SK-N-SH (cell line): ENCODE results near the gene CASQ1. TPM values are rescaled to one million over a fixed set of nuclear protein-coding genes. Genes with fewer than 3 reads are reported as not detected.

Source experiments
- CTCF ChIA-PET: fragments of 300-600, 350-600 bp; formaldehyde crosslinking; extraction: SDS; loops from one replicate; lab custom pipeline; 2021; lab: Yijun Ruan, JAX
- POLR2A ChIA-PET: fragments of 350-600 bp; sonication (Branson Sonifier 250); formaldehyde crosslinking; extraction: SDS; loops from one replicate; lab custom pipeline; 2020; ENCODE audit warnings: antibody characterized with exemption, inconsistent platforms; lab: Yijun Ruan, JAX
- DNase-seq: peaks from one replicate; pipeline ENCODE4 v3.0.0; 2012
- H2AFZ ChIP-seq: fragments of 200-600 bp; sonication (generic); 2 replicates; pipeline ENCODE4 v1.8.1; 2016; ENCODE audit warnings: antibody characterized with exemption, mild to moderate bottlenecking, low read depth
- H3F3A ChIP-seq: fragments of 200-600 bp; sonication (generic); replicated peaks from 2 replicates; pipeline ENCODE3; 2016; ENCODE audit warnings: antibody characterized with exemption, mild to moderate bottlenecking; ENCODE audit not compliant: insufficient read depth
- H3K27ac ChIP-seq, 2 experiments: fragments of 200-500 bp in 1 of 2; fragments of 200-600 bp in 1 of 2; sonication (Bioruptor generic) in 1 of 2; sonication (generic), shearing (Covaris generic) in 1 of 2; 2 replicates each; pipeline versions ENCODE4 v1.5.1 to v1.6.1; 2014 to 2016; ENCODE audit warnings: low read depth in 2 of 2, inconsistent platforms in 1 of 2, low read length in 1 of 2, mild to moderate bottlenecking in 1 of 2, mixed read lengths in 1 of 2
- H3K27me3 ChIP-seq: fragments of 200-600 bp; sonication (generic), shearing (Covaris generic); 2 replicates; pipeline ENCODE4 v1.6.1; 2016; ENCODE audit warnings: mixed run types; ENCODE audit not compliant: insufficient read depth
- H3K36me3 ChIP-seq, 2 experiments: fragments of 200-500 bp in 1 of 2; fragments of 200-600 bp in 1 of 2; sonication (Bioruptor generic) in 1 of 2; sonication (generic) in 1 of 2; replicated peaks in 1 of 2; 2 replicates each; pipeline versions ENCODE3 to v1.5.1; 2014 to 2016; ENCODE audit warnings: low read length in 1 of 2, mild to moderate bottlenecking in 1 of 2; ENCODE audit not compliant: insufficient read depth in 2 of 2, control insufficient read depth in 1 of 2
- H3K4me1 ChIP-seq, 2 experiments: fragments of 200-500 bp in 1 of 2; fragments of 200-600 bp in 1 of 2; sonication (Bioruptor generic) in 1 of 2; sonication (generic), shearing (Covaris generic) in 1 of 2; 2 replicates each; pipeline versions ENCODE4 v1.5.1 to v1.6.1; 2014 to 2016; ENCODE audit warnings: low read depth in 1 of 2, low read length in 1 of 2, mixed run types in 1 of 2; ENCODE audit not compliant: insufficient read depth in 2 of 2, control insufficient read depth in 1 of 2
- H3K4me2 ChIP-seq: fragments of 200-600 bp; sonication (generic), shearing (Covaris generic); 2 replicates; pipeline ENCODE4 v1.6.1; 2017; ENCODE audit warnings: mixed run types
- H3K4me3 ChIP-seq, 2 experiments: fragments of 200-500 bp in 1 of 2; fragments of 200-600 bp in 1 of 2; sonication (Bioruptor generic) in 1 of 2; sonication (generic), shearing (Covaris generic) in 1 of 2; 2 replicates each; pipeline versions ENCODE4 v1.5.1 to v1.8.1; 2014 to 2016; ENCODE audit warnings: low read depth in 2 of 2, inconsistent platforms in 1 of 2, low read length in 1 of 2, mild to moderate bottlenecking in 1 of 2, mixed read lengths in 1 of 2, moderate library complexity in 1 of 2
- H3K79me2 ChIP-seq: fragments of 200-600 bp; sonication (generic); 2 replicates; pipeline ENCODE4 v1.8.1; 2017; ENCODE audit warnings: mild to moderate bottlenecking; ENCODE audit not compliant: insufficient read depth
- H3K9ac ChIP-seq: fragments of 200-600 bp; sonication (generic); 2 replicates; pipeline ENCODE4 v1.6.1; 2017; ENCODE audit warnings: mixed run types
- H3K9me2 ChIP-seq: fragments of 200-600 bp; sonication (generic); 2 replicates; pipeline ENCODE4 v1.6.1; 2017; ENCODE audit warnings: mixed run types
- H3K9me3 ChIP-seq: fragments of 200-600 bp; sonication (generic); 2 replicates; pipeline ENCODE4 v1.6.1; 2017; ENCODE audit warnings: mixed run types, mild to moderate bottlenecking, moderate library complexity
- H4K20me1 ChIP-seq: fragments of 200-600 bp; sonication (generic); 2 replicates; pipeline ENCODE4 v1.6.1; 2017; ENCODE audit warnings: mild to moderate bottlenecking, mixed run types; ENCODE audit not compliant: insufficient read depth
- ELF1 ChIP-seq: IDR thresholded peaks from 2 replicates; pipeline ENCODE4 v1.4.0; 2012
- EZH2phosphoT487 ChIP-seq: fragments of 200-600 bp; sonication (generic); IDR thresholded peaks from 2 replicates; pipeline ENCODE4 v1.6.1; 2017; ENCODE audit warnings: low read depth, mixed run types, mild to moderate bottlenecking, antibody characterized with exemption, moderate library complexity, borderline replicate concordance
- FOXJ3 ChIP-seq: sonication (generic); formaldehyde crosslinking; IDR thresholded peaks from 2 replicates; pipeline ENCODE4 v1.5.1; 2020; ENCODE audit warnings: mild to moderate bottlenecking, missing genetic modification reagents
- FOXM1 ChIP-seq: IDR thresholded peaks from 2 replicates; pipeline ENCODE4 v1.4.0; 2012; ENCODE audit warnings: low read depth, mild to moderate bottlenecking
- GATA2 ChIP-seq: sonication (generic); formaldehyde crosslinking; IDR thresholded peaks from 2 replicates; pipeline ENCODE4 v1.5.0; 2020; ENCODE audit warnings: mild to moderate bottlenecking, missing genetic modification reagents
- MXI1 ChIP-seq: IDR thresholded peaks from 2 replicates; pipeline ENCODE4 v1.6.1; 2012; ENCODE audit warnings: mild to moderate bottlenecking, low read depth, low read length, improper control_type of control experiment
- NFIC ChIP-seq: IDR thresholded peaks from 2 replicates; pipeline ENCODE4 v1.4.0; 2012; ENCODE audit warnings: borderline replicate concordance
- NRF1 ChIP-seq: IDR thresholded peaks from 2 replicates; pipeline ENCODE4 v1.6.1; 2012; ENCODE audit warnings: low read depth, mild to moderate bottlenecking, low read length
- POLR2AphosphoS5 ChIP-seq: IDR thresholded peaks from 2 replicates; pipeline ENCODE4 v1.6.1; 2012; ENCODE audit warnings: low read depth, low read length
- RAD21 ChIP-seq: IDR thresholded peaks from 2 replicates; pipeline ENCODE4 v1.6.1; 2012; ENCODE audit warnings: mild to moderate bottlenecking, low read length
- RCOR1 ChIP-seq: fragments of 150-350 bp; IDR thresholded peaks from 2 replicates; pipeline ENCODE4 v1.6.1; 2017; ENCODE audit warnings: antibody characterized with exemption, low read length
- RFX5 ChIP-seq: IDR thresholded peaks from 2 replicates; pipeline ENCODE4 v1.6.1; 2012; ENCODE audit warnings: mild to moderate bottlenecking, improper control_type of control experiment, low read length
- RXRA ChIP-seq: IDR thresholded peaks from 2 replicates; pipeline ENCODE4 v1.4.0; 2012; ENCODE audit warnings: low read depth, mild to moderate bottlenecking, borderline replicate concordance
- SMC3 ChIP-seq: IDR thresholded peaks from 2 replicates; pipeline ENCODE4 v1.6.1; 2012; ENCODE audit warnings: low read depth, low read length, improper control_type of control experiment
- TEAD4 ChIP-seq: IDR thresholded peaks from 2 replicates; pipeline ENCODE4 v1.4.0; 2012; ENCODE audit warnings: mild to moderate bottlenecking, borderline replicate concordance; ENCODE audit not compliant: insufficient read depth
- WGBS: methylation state at CpG from one replicate; pipeline ENCODE4 v1.1.6; 2017; ENCODE audit warnings: low lambda C conversion rate; 5-methylcytosine and 5-hydroxymethylcytosine counted together
- polyA plus RNA-seq, 3 experiments: library from polyadenylated mRNA; depleted of rRNA; stranded (reverse); fragments of >200 nt; gene quantifications; 2 replicates each; pipeline ENCODE4 v1.2.3, GENCODE V29; 2012
- TF ChIP-seq, protein P1 (sequence below): fragments of 150-350 bp; IDR thresholded peaks from 2 replicates; pipeline ENCODE4 v1.6.1; 2016; ENCODE audit warnings: mild to moderate bottlenecking, low read depth, low read length
- TF ChIP-seq, protein P2 (sequence below): IDR thresholded peaks from 2 replicates; pipeline ENCODE4 v1.6.1; 2012; ENCODE audit warnings: mild to moderate bottlenecking, low read depth, low read length, moderate library complexity
- TF ChIP-seq, protein P3 (sequence below): IDR thresholded peaks from 2 replicates; pipeline ENCODE4; 2012
- TF ChIP-seq, protein P4 (sequence below): IDR thresholded peaks from 2 replicates; pipeline ENCODE4 v1.4.0; 2012; ENCODE audit warnings: low read depth
- TF ChIP-seq, protein P5 (sequence below): IDR thresholded peaks from 2 replicates; pipeline ENCODE4 v1.4.0; 2012; ENCODE audit warnings: low read depth, borderline replicate concordance

Gene CASQ1
- polyA plus RNA-seq, 1 of the 3 experiments (the other 2 are of a cell fraction) = 0.08 TPM

DNA sequence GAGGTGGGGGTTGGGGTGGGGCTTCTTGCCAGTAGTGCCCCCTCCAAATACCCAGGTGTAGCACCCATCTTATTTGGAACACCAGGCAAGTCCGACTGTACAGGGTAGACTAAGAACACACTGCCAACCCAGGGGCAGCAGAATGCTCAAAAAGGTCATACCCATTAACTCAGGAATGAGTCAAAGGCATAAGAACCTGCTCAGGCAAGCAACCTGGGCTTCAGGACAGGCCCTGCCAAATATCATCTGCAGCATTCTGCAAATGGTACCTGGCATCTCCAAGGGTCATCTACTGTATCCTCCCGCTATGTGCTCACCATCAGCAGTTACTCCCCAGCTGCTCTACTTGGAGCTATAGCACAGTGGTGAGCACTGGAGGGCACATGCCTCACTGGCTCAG lies 34.2 kb downstream of the CASQ1 start:
- Histone ChIP-seq H3K4me1 (peaks cover 0 to 3% of the 10 kb centered on the region in 2 experiments; a peak in 2 of 4 replicates), H2AFZ (no peak overlapping the region), H3K36me3 (peaks cover 51 to 93% of the 10 kb centered on the region in 2 experiments), H3K4me3 (no peak overlapping the region), H3K27ac (no peak overlapping the region), H3K27me3 (no peaks in the 10 kb centered on the region), H3K9me3 (no peaks in the 10 kb centered on the region), H4K20me1 (no peaks in the 10 kb centered on the region), H3F3A (peaks cover 19% of the 10 kb centered on the region), H3K79me2 (no peaks in the 10 kb centered on the region), H3K9ac (no peak overlapping the region), H3K4me2 (no peak overlapping the region), H3K9me2 (no peaks in the 10 kb centered on the region)
- no peak for TF ChIP-seq FOXJ3 (CRISPR knock-in tag)
- CTCF ChIA-PET = interaction anchor here (1.1 to 3.8 kb wide), 4 partner anchors 27 to 139 kb away, joined by 5 to 29 read pairs (median 7); no protein-coding TSS in a partner anchor
- 86% methylated on average over 2 of the region's 2 CpGs for WGBS
- POLR2A ChIA-PET = no interaction called here
- no peak for DNase-seq

DNA sequence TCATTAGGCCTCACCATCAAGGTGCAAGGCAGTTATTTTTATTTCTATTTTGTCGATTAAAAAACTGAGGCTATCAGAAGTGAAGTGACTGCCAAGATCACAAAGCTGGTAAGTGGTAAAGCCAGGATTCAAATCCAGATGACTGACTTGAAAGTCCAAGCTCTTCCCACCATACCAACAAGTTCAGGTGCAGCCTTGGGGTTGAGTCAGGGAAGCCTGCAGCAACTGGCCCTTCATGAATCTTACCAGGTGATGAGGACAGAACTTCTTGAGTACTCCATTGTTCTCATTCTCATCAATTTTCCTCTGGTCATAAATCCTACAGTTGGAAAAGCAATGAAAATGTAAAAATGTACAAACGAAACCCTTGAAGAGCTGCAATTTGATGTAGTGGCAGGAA lies 35.0 kb downstream of the CASQ1 start:
- POLR2A ChIA-PET = no interaction called here
- Histone ChIP-seq H3K36me3 (peaks cover 52 to 92% of the 10 kb centered on the region in 2 experiments), H3K79me2 (no peaks in the 10 kb centered on the region)
- TF ChIP-seq SMC3 (no peak), EZH2phosphoT487 (no peak), FOXJ3 (CRISPR knock-in tag) (no peak), RFX5 (no peak), ELF1 (no peak), NRF1 (no peak), GATA2 (CRISPR knock-in tag) (no peak), NFIC (no peak), RCOR1 (no peak), TEAD4 (no peak), RXRA (no peak), RAD21 (no peak), FOXM1 (no peak), MXI1 (no peak), POLR2AphosphoS5 (no peak)
- TF ChIP-seq, protein P1, sequence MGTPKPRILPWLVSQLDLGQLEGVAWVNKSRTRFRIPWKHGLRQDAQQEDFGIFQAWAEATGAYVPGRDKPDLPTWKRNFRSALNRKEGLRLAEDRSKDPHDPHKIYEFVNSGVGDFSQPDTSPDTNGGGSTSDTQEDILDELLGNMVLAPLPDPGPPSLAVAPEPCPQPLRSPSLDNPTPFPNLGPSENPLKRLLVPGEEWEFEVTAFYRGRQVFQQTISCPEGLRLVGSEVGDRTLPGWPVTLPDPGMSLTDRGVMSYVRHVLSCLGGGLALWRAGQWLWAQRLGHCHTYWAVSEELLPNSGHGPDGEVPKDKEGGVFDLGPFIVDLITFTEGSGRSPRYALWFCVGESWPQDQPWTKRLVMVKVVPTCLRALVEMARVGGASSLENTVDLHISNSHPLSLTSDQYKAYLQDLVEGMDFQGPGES = no peak
- TF ChIP-seq, protein P2, sequence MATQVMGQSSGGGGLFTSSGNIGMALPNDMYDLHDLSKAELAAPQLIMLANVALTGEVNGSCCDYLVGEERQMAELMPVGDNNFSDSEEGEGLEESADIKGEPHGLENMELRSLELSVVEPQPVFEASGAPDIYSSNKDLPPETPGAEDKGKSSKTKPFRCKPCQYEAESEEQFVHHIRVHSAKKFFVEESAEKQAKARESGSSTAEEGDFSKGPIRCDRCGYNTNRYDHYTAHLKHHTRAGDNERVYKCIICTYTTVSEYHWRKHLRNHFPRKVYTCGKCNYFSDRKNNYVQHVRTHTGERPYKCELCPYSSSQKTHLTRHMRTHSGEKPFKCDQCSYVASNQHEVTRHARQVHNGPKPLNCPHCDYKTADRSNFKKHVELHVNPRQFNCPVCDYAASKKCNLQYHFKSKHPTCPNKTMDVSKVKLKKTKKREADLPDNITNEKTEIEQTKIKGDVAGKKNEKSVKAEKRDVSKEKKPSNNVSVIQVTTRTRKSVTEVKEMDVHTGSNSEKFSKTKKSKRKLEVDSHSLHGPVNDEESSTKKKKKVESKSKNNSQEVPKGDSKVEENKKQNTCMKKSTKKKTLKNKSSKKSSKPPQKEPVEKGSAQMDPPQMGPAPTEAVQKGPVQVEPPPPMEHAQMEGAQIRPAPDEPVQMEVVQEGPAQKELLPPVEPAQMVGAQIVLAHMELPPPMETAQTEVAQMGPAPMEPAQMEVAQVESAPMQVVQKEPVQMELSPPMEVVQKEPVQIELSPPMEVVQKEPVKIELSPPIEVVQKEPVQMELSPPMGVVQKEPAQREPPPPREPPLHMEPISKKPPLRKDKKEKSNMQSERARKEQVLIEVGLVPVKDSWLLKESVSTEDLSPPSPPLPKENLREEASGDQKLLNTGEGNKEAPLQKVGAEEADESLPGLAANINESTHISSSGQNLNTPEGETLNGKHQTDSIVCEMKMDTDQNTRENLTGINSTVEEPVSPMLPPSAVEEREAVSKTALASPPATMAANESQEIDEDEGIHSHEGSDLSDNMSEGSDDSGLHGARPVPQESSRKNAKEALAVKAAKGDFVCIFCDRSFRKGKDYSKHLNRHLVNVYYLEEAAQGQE = no peak
- TF ChIP-seq, protein P3, sequence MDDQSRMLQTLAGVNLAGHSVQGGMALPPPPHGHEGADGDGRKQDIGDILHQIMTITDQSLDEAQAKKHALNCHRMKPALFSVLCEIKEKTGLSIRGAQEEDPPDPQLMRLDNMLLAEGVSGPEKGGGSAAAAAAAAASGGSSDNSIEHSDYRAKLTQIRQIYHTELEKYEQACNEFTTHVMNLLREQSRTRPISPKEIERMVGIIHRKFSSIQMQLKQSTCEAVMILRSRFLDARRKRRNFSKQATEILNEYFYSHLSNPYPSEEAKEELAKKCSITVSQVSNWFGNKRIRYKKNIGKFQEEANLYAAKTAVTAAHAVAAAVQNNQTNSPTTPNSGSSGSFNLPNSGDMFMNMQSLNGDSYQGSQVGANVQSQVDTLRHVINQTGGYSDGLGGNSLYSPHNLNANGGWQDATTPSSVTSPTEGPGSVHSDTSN = no peak
- TF ChIP-seq, protein P4, sequence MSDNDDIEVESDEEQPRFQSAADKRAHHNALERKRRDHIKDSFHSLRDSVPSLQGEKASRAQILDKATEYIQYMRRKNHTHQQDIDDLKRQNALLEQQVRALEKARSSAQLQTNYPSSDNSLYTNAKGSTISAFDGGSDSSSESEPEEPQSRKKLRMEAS = no peak
- TF ChIP-seq, protein P5, sequence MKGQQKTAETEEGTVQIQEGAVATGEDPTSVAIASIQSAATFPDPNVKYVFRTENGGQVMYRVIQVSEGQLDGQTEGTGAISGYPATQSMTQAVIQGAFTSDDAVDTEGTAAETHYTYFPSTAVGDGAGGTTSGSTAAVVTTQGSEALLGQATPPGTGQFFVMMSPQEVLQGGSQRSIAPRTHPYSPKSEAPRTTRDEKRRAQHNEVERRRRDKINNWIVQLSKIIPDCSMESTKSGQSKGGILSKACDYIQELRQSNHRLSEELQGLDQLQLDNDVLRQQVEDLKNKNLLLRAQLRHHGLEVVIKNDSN = no peak
- TF ChIP-seq, all 33 proteins: peak for 0
- H3F3A ChIP-seq = peaks cover 12% of the 10 kb centered on the region
- H2AFZ ChIP-seq = no peak overlapping the region
- DNase-seq = no peak
- H3K4me3 ChIP-seq = no peak overlapping the region
- 70% methylated on average over 2 of the region's 2 CpGs for WGBS
- H3K4me1 ChIP-seq = no peaks in the 10 kb centered on the region
- CTCF ChIA-PET = interaction anchor here (1.1 to 3.8 kb wide), 6 partner anchors 11 to 140 kb away, joined by 3 to 29 read pairs (median 6); no protein-coding TSS in a partner anchor
- H3K27me3 ChIP-seq = no peaks in the 10 kb centered on the region
- H3K9me3 ChIP-seq = no peaks in the 10 kb centered on the region
- no peak overlapping the region for H3K9ac ChIP-seq
- H3K9me2 ChIP-seq = no peaks in the 10 kb centered on the region
- no peak overlapping the region for H3K4me2 ChIP-seq
- no peak overlapping the region for H3K27ac ChIP-seq
- H4K20me1 ChIP-seq = no peaks in the 10 kb centered on the region
